GM18520 (cell line): Measurements from ENCODE around the gene MAT1A.

Experiments used
- ATAC-seq: cut with Tn5 transposase; IDR thresholded peaks from one replicate; pipeline ENCODE4 v1.9.1; 2021; ENCODE audit not compliant: unreplicated experiment

MAT1A gene

GRCh38 chr10:80283119-80283518 is 6.3 kb downstream of the MAT1A start:
- no peak for ATAC-seq

DNA sequence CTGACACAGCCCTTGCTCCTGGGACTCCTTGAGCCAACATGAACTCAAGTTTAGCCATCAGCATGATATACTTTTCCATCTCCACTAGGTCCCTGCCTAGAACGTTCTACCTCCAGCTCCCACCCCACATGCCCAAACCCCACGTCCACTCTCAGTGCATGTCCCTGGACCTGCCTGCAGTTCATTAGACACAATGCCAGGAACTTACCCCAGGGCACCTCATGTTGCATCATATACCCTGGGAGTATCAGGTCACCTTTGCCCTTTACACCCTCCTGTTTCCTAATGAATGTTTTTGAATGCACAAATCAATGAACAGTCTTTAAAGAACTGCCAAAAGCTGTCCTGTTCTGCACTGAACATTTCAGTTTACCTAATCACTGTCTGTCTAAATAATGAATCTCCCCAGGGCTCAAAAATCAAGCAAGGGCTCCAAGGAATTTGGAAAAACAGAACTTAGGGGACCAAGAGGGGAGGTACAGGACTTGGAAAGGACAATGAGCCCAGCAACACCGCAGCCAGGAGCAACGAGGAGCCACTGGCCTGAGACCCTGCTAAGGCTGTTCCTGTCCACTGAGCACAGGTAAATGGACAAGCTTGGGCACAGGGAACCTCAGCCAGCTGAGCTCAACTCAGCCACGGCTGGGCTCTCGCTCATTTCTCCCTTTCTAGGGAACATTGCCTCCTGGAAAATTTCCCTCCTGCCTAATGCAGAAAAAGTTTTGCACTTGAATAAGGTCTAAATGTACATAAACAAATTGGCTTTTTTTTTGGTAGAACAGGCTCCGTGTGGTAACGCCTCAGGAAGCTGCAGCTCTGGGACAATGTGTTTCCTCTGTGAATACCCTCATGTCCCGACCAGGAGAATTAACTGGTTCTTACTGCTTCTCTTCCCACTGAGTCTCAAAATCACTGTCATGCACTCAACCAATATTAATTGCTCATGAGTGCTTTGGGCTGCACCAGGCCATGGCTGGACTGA is 7.4 kb downstream of the MAT1A start:
- ATAC-seq: no peak

DNA sequence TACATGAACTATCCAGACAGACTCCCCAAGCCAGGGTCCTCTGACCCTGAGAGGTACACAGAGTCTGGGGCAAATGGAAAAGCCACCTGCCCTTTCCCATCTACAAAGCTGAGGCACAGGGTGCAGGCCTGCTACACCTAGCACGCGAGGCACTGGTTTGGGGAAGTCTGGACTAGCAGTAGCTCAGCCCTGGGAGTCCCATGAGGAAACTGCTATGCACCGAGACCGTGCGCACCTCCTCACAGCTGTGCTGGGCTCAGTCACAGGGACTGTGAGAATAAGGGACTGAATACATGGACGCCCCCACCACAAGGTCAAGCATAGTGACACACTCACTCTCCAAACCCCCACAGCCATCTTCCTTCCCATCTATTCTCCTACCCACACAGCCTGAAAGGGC is 8.2 kb downstream of the MAT1A start:
- ATAC-seq: no peak

GRCh38 chr10:80280071-80280800 is 9.2 kb downstream of the MAT1A start:
- ATAC-seq: no peak

GRCh38 chr10:80279146-80279545 is 10.3 kb downstream of the MAT1A start:
- no peak for ATAC-seq

- no peak for ATAC-seq
Measured at GRCh38 chr10:80278480-80278879, 11.0 kb downstream of the MAT1A start.

- ATAC-seq: no peak
Measured at GRCh38 chr10:80277567-80278250, 11.7 kb downstream of the MAT1A start.

DNA sequence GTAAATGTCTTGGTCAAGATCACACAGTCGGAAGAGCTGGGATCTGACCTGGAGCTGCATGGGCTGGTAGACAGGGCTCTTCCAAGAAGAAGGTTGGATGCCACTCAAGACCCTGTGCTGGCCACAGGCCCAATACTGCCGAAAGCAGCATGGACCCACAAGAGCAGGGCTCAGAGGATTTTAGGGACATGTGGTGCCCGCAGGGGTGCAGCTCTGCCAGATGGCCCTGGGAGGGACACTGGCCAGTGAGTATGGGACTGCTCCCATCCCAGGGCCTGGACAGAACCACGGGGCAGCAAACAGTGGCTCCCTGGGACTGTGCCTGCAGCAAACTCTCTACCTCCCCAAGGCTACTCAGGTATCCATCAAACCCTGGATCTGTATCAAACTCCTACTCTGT is 12.4 kb downstream of the MAT1A start:
- no peak for ATAC-seq

DNA sequence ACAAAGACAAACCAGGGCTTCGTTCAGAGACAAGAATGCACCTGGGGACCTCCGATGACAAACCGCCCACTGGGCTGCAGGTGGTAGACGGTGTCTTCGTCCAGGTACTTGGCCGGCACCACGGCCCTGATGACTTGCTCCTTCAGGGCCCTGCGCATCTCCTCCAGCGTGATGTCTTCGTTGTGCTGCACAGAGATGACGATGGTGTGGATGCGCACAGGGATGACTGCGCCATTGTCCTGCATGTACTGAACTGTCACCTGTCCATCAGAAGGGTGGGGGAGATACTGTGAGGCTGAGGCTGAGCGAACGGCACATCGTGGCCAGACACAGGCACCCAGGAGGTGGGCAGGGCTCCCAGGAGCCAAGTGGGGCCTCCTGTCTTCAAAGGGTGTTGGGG is 13.1 kb downstream of the MAT1A start:
- ATAC-seq: no peak

GRCh38 chr10:80275756-80276155 is 13.7 kb downstream of the MAT1A start:
- ATAC-seq: no peak

DNA sequence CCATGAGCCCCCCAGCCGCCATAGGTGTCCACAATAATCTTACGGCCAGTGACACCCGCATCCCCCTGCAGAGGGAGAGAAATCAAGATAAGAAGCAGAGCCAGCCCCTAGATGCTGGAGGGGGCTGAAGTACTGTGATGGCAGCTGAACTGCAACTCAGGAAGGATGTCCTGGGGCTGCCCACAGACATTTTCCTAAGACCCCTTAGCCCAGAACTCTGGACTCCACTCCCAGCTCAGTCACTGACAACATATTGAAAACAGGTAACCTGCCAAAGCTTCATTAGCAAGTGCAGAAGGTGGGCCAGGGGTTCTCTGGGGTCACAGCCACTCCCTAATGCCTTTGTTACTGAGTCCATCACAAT is 14.3 kb downstream of the MAT1A start:
- ATAC-seq: no peak

- ATAC-seq: no peak
Measured at GRCh38 chr10:80274396-80275134, 14.9 kb downstream of the MAT1A start.

DNA sequence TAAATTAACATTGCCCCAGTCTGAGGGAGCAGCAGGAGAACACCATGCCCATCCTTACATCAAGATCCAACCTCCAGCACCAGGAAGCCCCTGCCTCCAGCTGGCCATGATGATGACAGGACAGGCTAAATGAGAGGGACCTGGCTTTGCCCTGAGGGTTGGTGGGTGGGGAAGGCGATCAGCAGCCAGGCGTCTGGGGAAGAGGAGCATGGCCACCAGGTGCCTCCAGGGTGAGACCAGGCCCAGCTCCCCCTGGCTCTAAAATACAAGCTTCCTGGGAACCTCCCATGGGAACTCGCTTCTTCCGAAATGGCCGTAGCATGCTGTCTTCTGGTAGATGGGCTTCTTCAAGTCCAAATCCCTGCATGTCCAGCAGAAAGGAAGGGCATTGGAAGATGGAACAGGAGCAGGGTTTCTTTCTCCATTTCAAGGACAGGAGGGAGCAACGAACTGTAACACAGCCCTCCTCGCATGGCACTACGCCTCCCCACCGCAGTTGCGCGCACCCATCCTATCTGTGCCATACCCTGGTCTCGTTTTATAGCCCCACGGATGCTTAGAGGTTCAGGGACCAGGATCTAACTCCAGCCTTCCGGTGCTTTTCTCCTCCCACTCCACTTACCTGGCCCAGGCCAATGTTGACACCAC is 15.8 kb downstream of the MAT1A start:
- ATAC-seq: no peak

- no peak for ATAC-seq
Measured at GRCh38 chr10:80272793-80273522, 16.5 kb downstream of the MAT1A start.

GRCh38 chr10:80271416-80271815 is 18.0 kb downstream of the MAT1A start:
- ATAC-seq: no peak

GRCh38 chr10:80270887-80271286 is 18.6 kb downstream of the MAT1A start:
- ATAC-seq: no peak

- ATAC-seq: no peak
Measured at GRCh38 chr10:80268938-80269588, 20.4 kb downstream of the MAT1A start.

DNA sequence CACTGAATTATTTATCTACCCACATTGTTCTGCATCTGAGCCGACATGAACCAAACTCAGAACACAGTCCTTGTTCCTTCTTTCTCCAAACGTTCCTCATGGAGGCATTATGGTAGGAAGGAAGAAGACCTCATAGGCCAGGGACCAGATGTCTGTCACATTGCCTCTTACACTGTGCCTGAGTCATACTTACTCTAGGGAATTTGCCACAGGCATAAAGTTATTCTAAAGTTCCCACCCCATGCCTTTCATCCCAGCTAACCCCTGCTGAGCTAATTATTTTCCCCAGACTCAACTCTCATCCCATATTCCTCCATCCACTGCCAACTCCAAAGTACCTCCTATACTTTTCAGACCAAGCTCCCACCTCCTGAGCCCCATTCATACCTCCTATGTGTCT is 21.2 kb downstream of the MAT1A start:
- no peak for ATAC-seq

GRCh38 chr10:80266513-80266863 is 23.0 kb downstream of the MAT1A start:
- no peak for ATAC-seq
